H1 (cell line): ENCODE results near the gene OMA1. TPM values are rescaled to one million over a fixed set of nuclear protein-coding genes. Genes with fewer than 3 reads are reported as not detected.

Experiments
- CTCF ChIA-PET: fragments of 300-600 bp; sonication (Branson Sonifier 250); formaldehyde crosslinking; loops from one replicate; lab custom pipeline; 2021; ENCODE audit not compliant: partially characterized antibody; lab: Charles Lee
- POLR2A ChIA-PET: fragments of 300-600 bp; sonication (Branson Sonifier 250); formaldehyde crosslinking; loops from one replicate; lab custom pipeline; 2021; ENCODE audit warnings: inconsistent platforms; ENCODE audit not compliant: partially characterized antibody; lab: Charles Lee
- DNase-seq, 2 experiments: peaks; one replicate each; pipeline versions ENCODE4 v3.0.0 to v3.0.0-alpha.2; 2010 to 2022; ENCODE audit warnings: low spot score in 2 of 2, low read depth in 1 of 2, mixed read lengths in 1 of 2
- FAIRE-seq: peaks from 2 replicates; lab custom pipeline; 2011; peaks lifted over from hg19 to GRCh38; lab: Jason Lieb, UNC
- H2AFZ ChIP-seq: 2 replicates; pipeline ENCODE4 v1.8.1; 2012; ENCODE audit warnings: low read length, inconsistent platforms
- H2AK5ac ChIP-seq: 2 replicates; pipeline ENCODE4 v1.6.1; 2013; ENCODE audit warnings: low read depth, low read length
- H2BK120ac ChIP-seq: replicated peaks from 2 replicates; pipeline ENCODE3; 2013; ENCODE audit warnings: low read depth, low read length, inconsistent platforms
- H2BK12ac ChIP-seq: 2 replicates; pipeline ENCODE4 v1.6.1; 2013; ENCODE audit warnings: low read depth, low read length
- H2BK15ac ChIP-seq: 2 replicates; pipeline ENCODE4 v1.6.1; 2013; ENCODE audit warnings: low read length
- H2BK20ac ChIP-seq: 2 replicates; pipeline ENCODE4 v1.6.1; 2013; ENCODE audit warnings: low read length
- H2BK5ac ChIP-seq: 2 replicates; pipeline ENCODE4 v1.6.1; 2013; ENCODE audit warnings: low read depth, low read length
- H3K14ac ChIP-seq: 2 replicates; pipeline ENCODE4 v1.6.1; 2013; ENCODE audit warnings: inconsistent platforms; ENCODE audit not compliant: insufficient read length
- H3K18ac ChIP-seq: 2 replicates; pipeline ENCODE4 v1.6.1; 2013; ENCODE audit warnings: low read length; ENCODE audit errors: extremely low read depth
- H3K23ac ChIP-seq: 2 replicates; pipeline ENCODE4 v1.6.1; 2013; ENCODE audit warnings: inconsistent platforms; ENCODE audit not compliant: insufficient read length
- H3K23me2 ChIP-seq: 2 replicates; pipeline ENCODE4 v1.6.1; 2013; ENCODE audit warnings: low read depth, low read length
- H3K27ac ChIP-seq: 2 replicates; pipeline ENCODE4 v1.6.1; 2011; ENCODE audit warnings: low read depth, low read length, inconsistent platforms
- H3K27me3 ChIP-seq, 4 experiments: replicated peaks in 1 of 4; 1 replicate in 1 of 4; 2 replicates in 3 of 4; pipeline versions ENCODE4 v1.6.1 to v1.8.1; 2011 to 2013; ENCODE audit warnings: low read length in 3 of 4, mild to moderate bottlenecking in 3 of 4, inconsistent platforms in 2 of 4, mixed read lengths in 2 of 4, moderate library complexity in 1 of 4; ENCODE audit not compliant: control insufficient read depth in 3 of 4, insufficient read depth in 3 of 4; ENCODE audit errors: extremely low read depth in 1 of 4
- H3K36me3 ChIP-seq, 4 experiments: 2 replicates each; pipeline versions ENCODE4 v1.6.1 to v1.8.1; 2011 to 2013; ENCODE audit warnings: mild to moderate bottlenecking in 4 of 4, low read length in 3 of 4, moderate library complexity in 2 of 4, control low read depth in 1 of 4, inconsistent platforms in 1 of 4; ENCODE audit not compliant: insufficient read depth in 4 of 4, control insufficient read depth in 2 of 4
- H3K4ac ChIP-seq: replicated peaks from 2 replicates; pipeline ENCODE3; 2013; ENCODE audit warnings: low read length, low read depth, mixed read lengths, inconsistent platforms; ENCODE audit not compliant: insufficient read length
- H3K4me1 ChIP-seq, 4 experiments: replicated peaks in 1 of 4; 1 replicate in 1 of 4; 2 replicates in 3 of 4; pipeline versions ENCODE4 v1.6.1 to v1.8.1; 2011 to 2013; ENCODE audit warnings: low read length in 3 of 4, inconsistent platforms in 2 of 4, mixed read lengths in 1 of 4; ENCODE audit not compliant: insufficient read depth in 4 of 4, control insufficient read depth in 3 of 4
- H3K4me2 ChIP-seq, 2 experiments: 2 replicates each; pipeline versions ENCODE4 v1.6.1 to v1.8.1; 2011 to 2013; ENCODE audit warnings: low read depth in 2 of 2, low read length in 2 of 2, control low read depth in 1 of 2, inconsistent platforms in 1 of 2, mild to moderate bottlenecking in 1 of 2; ENCODE audit not compliant: insufficient read depth in 1 of 2
- H3K4me3 ChIP-seq, 4 experiments: fragments of 200-600, 300-600 bp in 1 of 4; sonication (generic), shearing (Covaris generic), sonication (Bioruptor Twin) in 1 of 4; 2 replicates each; pipeline versions ENCODE4 v1.5.1 to v1.8.1; 2011 to 2016; ENCODE audit warnings: low read length in 4 of 4, low read depth in 3 of 4, control low read depth in 2 of 4, inconsistent platforms in 2 of 4, mild to moderate bottlenecking in 2 of 4, mixed read lengths in 1 of 4, moderate library complexity in 1 of 4; ENCODE audit not compliant: insufficient read depth in 2 of 4; ENCODE audit errors: extremely low read depth in 1 of 4
- H3K56ac ChIP-seq: replicated peaks from 2 replicates; pipeline ENCODE3; 2013; ENCODE audit warnings: low read depth, mild to moderate bottlenecking, mixed read lengths, low read length, inconsistent platforms; ENCODE audit not compliant: insufficient read length
- H3K79me1 ChIP-seq: 2 replicates; pipeline ENCODE4 v1.6.1; 2013; ENCODE audit warnings: low read depth, low read length, control low read depth
- H3K79me2 ChIP-seq, 2 experiments: 2 replicates each; pipeline versions ENCODE4 v1.6.1 to v1.8.1; 2012 to 2013; ENCODE audit warnings: low read length in 2 of 2, mild to moderate bottlenecking in 2 of 2, inconsistent platforms in 1 of 2; ENCODE audit not compliant: insufficient read depth in 2 of 2, control insufficient read depth in 1 of 2
- H3K9ac ChIP-seq, 4 experiments: replicated peaks in 1 of 4; 1 replicate in 1 of 4; 2 replicates in 3 of 4; pipeline versions ENCODE4 v1.6.1 to v1.8.1; 2011 to 2013; ENCODE audit warnings: low read depth in 3 of 4, low read length in 3 of 4, control low read depth in 2 of 4, mild to moderate bottlenecking in 2 of 4, moderate library complexity in 2 of 4, inconsistent platforms in 1 of 4; ENCODE audit errors: extremely low read depth in 1 of 4
- H3K9me3 ChIP-seq, 2 experiments: 2 replicates each; pipeline versions ENCODE4 v1.6.1 to v1.8.1; 2012 to 2013; ENCODE audit warnings: mild to moderate bottlenecking in 2 of 2, moderate library complexity in 2 of 2, control low read depth in 1 of 2, inconsistent platforms in 1 of 2, low read depth in 1 of 2, low read length in 1 of 2, mixed read lengths in 1 of 2; ENCODE audit not compliant: insufficient read depth in 2 of 2
- H4K20me1 ChIP-seq, 2 experiments: replicated peaks in 1 of 2; 2 replicates each; pipeline versions ENCODE3 to v1.8.1; 2011 to 2013; ENCODE audit warnings: inconsistent platforms in 2 of 2, low read length in 2 of 2, mild to moderate bottlenecking in 1 of 2; ENCODE audit not compliant: insufficient read depth in 2 of 2, control insufficient read depth in 1 of 2
- H4K5ac ChIP-seq: 2 replicates; pipeline ENCODE4 v1.6.1; 2013; ENCODE audit warnings: low read length, low read depth, mixed read lengths, inconsistent platforms; ENCODE audit not compliant: insufficient read length
- H4K8ac ChIP-seq: 2 replicates; pipeline ENCODE4 v1.8.0; 2013; ENCODE audit warnings: mild to moderate bottlenecking, moderate library complexity, low read length, inconsistent platforms; ENCODE audit not compliant: insufficient read depth; ENCODE audit errors: extremely low read depth
- H4K91ac ChIP-seq: replicated peaks from 2 replicates; pipeline ENCODE3; 2013; ENCODE audit warnings: low read length, mixed read lengths, inconsistent platforms; ENCODE audit not compliant: insufficient read length
- ASH2L ChIP-seq: fragments of 200-600, 300-600 bp; sonication (generic); IDR thresholded peaks from one replicate; pipeline ENCODE4 v1.7.1; 2017; ENCODE audit warnings: low read length
- TBP ChIP-seq: IDR thresholded peaks from 2 replicates; pipeline ENCODE4 v1.6.1; 2011; ENCODE audit warnings: low read depth, low read length, improper control_type of control experiment
- TEAD4 ChIP-seq: IDR thresholded peaks from 2 replicates; pipeline ENCODE4 v1.6.1; 2012; ENCODE audit warnings: low read depth, low read length, inconsistent platforms, mixed read lengths
- WGBS, 2 experiments: shearing (Covaris generic) in 1 of 2; methylation state at CpG; one replicate each; pipeline versions ENCODE4 v1.1.6 to v1.1.7; 2013 to 2015; ENCODE audit warnings: low lambda C conversion rate in 2 of 2, mixed read lengths in 2 of 2, inconsistent platforms in 1 of 2, low coverage in 1 of 2, missing lambda C conversion rate in 1 of 2; ENCODE audit not compliant: insufficient replicate concordance in 2 of 2, insufficient coverage in 1 of 2, insufficient read length in 1 of 2; ENCODE audit errors: extremely low coverage in 1 of 2, missing lambda C conversion rate in 1 of 2; 5-methylcytosine and 5-hydroxymethylcytosine counted together
- polyA plus RNA-seq, 7 experiments: library from polyadenylated mRNA; depleted of rRNA in 3 of 7; stranded (reverse) in 5 of 7; unstranded in 2 of 7; fragments of >200 nt in 5 of 7; fragments of 200-250 nt in 2 of 7; gene quantifications; 1 replicate in 5 of 7; 2 replicates in 1 of 7; 4 replicates in 1 of 7; pipeline versions ENCODE4 v1.2.1 to v1.2.3, GENCODE V29; 2011 to 2013; ENCODE audit warnings: missing spikeins in 2 of 7, mixed read lengths in 2 of 7
- total RNA-seq: library from RNA; stranded (reverse); fragmentation: NEBNext Ultra II Directional; extraction: Animal tissue kit (Norgen Biotek cat#: 25700); gene quantifications from 2 replicates; pipeline ENCODE4 v1.2.1, GENCODE V29; 2021
- TF ChIP-seq, protein P1 (sequence below), 3 experiments: IDR thresholded peaks; 1 replicate in 2 of 3; 2 replicates in 1 of 3; pipeline versions ENCODE4 v1.5.1 to v1.6.1; 2011; ENCODE audit warnings: low read length in 3 of 3, mild to moderate bottlenecking in 3 of 3, inconsistent platforms in 2 of 3, low read depth in 1 of 3, moderate library complexity in 1 of 3; ENCODE audit not compliant: insufficient read depth in 1 of 3; ENCODE audit errors: control extremely low read depth in 1 of 3

OMA1 gene
- total and polyA plus RNA-seq, 2 of the 8 experiments (the other 6 are each of a cell fraction or from before 2014, with no cell fraction given): 7.7 to 11.7 TPM

DNA sequence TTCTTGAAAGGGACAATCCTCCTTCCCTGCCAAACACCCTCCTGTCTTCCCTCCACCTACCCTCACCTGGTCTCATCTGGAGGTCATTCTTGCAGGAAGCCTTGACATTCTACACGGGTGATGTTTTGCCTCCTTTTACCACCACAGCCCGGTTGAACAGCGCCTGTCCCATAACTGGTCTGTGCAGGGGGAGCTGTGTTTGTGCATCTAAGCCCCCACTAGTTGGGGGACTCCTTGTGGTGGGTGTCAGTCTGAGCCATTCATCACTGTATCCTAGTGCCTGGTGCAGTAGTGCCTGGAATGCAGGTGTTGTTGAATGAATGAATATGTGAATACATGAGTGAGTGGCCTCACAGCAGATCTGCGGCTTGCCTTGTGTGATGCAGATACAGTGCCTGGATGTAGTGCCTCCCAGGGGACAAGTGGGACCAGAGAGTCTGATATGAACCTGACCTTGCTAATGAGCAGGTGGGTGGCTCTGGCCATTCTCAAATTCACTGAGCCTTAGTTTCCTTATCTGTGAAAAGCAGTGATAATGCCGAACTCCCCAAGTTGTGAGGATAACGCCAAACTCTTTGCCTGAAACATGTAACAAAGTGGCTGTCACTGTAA, 79.8 kb downstream of the OMA1 start:
- no peak overlapping the region for H4K8ac ChIP-seq
- FAIRE-seq (peak; percentile 45), DNase-seq (no peak)
- no peaks in the 10 kb centered on the region for H3K23me2 ChIP-seq
- H3K27ac ChIP-seq: no peak overlapping the region; the same call in 1 of the 2 replicates
- no peak overlapping the region for H2AFZ ChIP-seq
- no peaks in the 10 kb centered on the region for H3K9me3 ChIP-seq
- no peaks in the 10 kb centered on the region for H3K79me2 ChIP-seq
- 0 out of 2 replicates have a peak overlapping the region, but pooled peaks have one; percentile 12 for H2BK15ac ChIP-seq
- no peak overlapping the region for H3K4me3 ChIP-seq
- no peak overlapping the region for H4K91ac ChIP-seq
- no peaks in the 10 kb centered on the region for H3K27me3 ChIP-seq
- H3K36me3 ChIP-seq: no peaks in the 10 kb centered on the region
- H4K5ac ChIP-seq: no peak overlapping the region
- no peak overlapping the region for H2BK120ac ChIP-seq
- H3K4ac ChIP-seq: no peak overlapping the region
- 67% methylated on average over 6 of the region's 6 CpGs; no CpG with 5 or more reads in 1 of the 2 experiments for WGBS, 2 experiments
- H3K9ac ChIP-seq: no peak overlapping the region
- H3K4me1 ChIP-seq: peaks cover 0 to 8% (median 5%) of the 10 kb centered on the region in 4 experiments; a peak in 5 of 7 replicates
- no peak overlapping the region for H2AK5ac ChIP-seq
- ChIA-PET POLR2A (no interaction called here), CTCF (no interaction called here)
- H3K14ac ChIP-seq: no peak overlapping the region
- H3K23ac ChIP-seq: no peak overlapping the region
- peak overlapping the region; percentile 36; the same call in 1 of the 2 replicates for H3K18ac ChIP-seq
- H2BK20ac ChIP-seq: no peak overlapping the region
- no peak overlapping the region for H2BK5ac ChIP-seq
- peak overlapping the region in 1 of 2 experiments; percentile 18; a peak in 1 of 4 replicates for H3K4me2 ChIP-seq
- no peak for TF ChIP-seq ASH2L
- TF ChIP-seq, protein P1, sequence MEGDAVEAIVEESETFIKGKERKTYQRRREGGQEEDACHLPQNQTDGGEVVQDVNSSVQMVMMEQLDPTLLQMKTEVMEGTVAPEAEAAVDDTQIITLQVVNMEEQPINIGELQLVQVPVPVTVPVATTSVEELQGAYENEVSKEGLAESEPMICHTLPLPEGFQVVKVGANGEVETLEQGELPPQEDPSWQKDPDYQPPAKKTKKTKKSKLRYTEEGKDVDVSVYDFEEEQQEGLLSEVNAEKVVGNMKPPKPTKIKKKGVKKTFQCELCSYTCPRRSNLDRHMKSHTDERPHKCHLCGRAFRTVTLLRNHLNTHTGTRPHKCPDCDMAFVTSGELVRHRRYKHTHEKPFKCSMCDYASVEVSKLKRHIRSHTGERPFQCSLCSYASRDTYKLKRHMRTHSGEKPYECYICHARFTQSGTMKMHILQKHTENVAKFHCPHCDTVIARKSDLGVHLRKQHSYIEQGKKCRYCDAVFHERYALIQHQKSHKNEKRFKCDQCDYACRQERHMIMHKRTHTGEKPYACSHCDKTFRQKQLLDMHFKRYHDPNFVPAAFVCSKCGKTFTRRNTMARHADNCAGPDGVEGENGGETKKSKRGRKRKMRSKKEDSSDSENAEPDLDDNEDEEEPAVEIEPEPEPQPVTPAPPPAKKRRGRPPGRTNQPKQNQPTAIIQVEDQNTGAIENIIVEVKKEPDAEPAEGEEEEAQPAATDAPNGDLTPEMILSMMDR (IDR thresholded peaks at IDR 0.05; ENCODE audit: control extremely low read depth in 1 of 3, insufficient read depth in 1 of 3, low read depth in 1 of 3, low read length in 3 of 3): peak in 1 of 3 experiments; percentile 14; a peak in 1 of 4 replicates
- TF ChIP-seq TEAD4: peak; percentile 70
- no peak for TF ChIP-seq TBP
- H2BK12ac ChIP-seq: 0 out of 2 replicates have a peak overlapping the region, but pooled peaks have one; percentile 21
- no peaks in the 10 kb centered on the region for H4K20me1 ChIP-seq
- no peak overlapping the region for H3K56ac ChIP-seq
- no peaks in the 10 kb centered on the region for H3K79me1 ChIP-seq
